HFFc6 (cell line): ENCODE data around the gene FAIM2. TPM values are rescaled to one million over a fixed set of nuclear protein-coding genes. Genes with fewer than 3 reads are reported as not detected.

ENCODE experiments used
- DNase-seq: peaks from one replicate; pipeline ENCODE4 v3.0.0-alpha.2; 2018
- H3K27ac Mint-ChIP-seq: 2 replicates; pipeline ENCODE4 v1.8.0; 2020; ENCODE audit warnings: mild to moderate bottlenecking, mixed read lengths
- H3K27me3 Mint-ChIP-seq: 2 replicates; pipeline ENCODE4 v1.8.0; 2021; ENCODE audit warnings: mild to moderate bottlenecking, moderate library complexity, mixed read lengths; ENCODE audit not compliant: insufficient read depth
- H3K36me3 Mint-ChIP-seq: 2 replicates; pipeline ENCODE4 v1.8.0; 2021; ENCODE audit warnings: low read depth, mixed read lengths
- H3K4me1 Mint-ChIP-seq: 2 replicates; pipeline ENCODE4 v1.8.0; 2020; ENCODE audit warnings: low read depth, mixed read lengths
- H3K4me3 Mint-ChIP-seq: 2 replicates; pipeline ENCODE4 v1.8.0; 2020; ENCODE audit warnings: mild to moderate bottlenecking, moderate library complexity, mixed read lengths
- H3K9me3 Mint-ChIP-seq: 2 replicates; pipeline ENCODE4 v1.8.0; 2020; ENCODE audit warnings: mild to moderate bottlenecking, mixed read lengths
- CTCF ChIP-seq: fragments of 200-600 bp; sonication (generic); IDR thresholded peaks from 2 replicates; pipeline ENCODE4 v1.5.0; 2021; ENCODE audit warnings: antibody characterized with exemption, mild to moderate bottlenecking
- total RNA-seq, 6 experiments: library from RNA; stranded (reverse); fragmentation: NEBNext Ultra II Directional; extraction: Animal tissue kit (Norgen Biotek cat#: 25700); gene quantifications; 2 replicates in 1 of 6; 3 replicates in 5 of 6; pipeline ENCODE4 v1.2.3, GENCODE V29; 2021

FAIM2 gene
- total RNA-seq, 6 experiments from 2014 or later: 0.24 to 1.1 (median 1.1) TPM

GRCh38 chr12:49818241-49818895 is 85.3 kb downstream of the FAIM2 start:
- Mint-ChIP-seq H3K27ac (no peak overlapping the region), H3K4me3 (no peak overlapping the region), H3K9me3 (no peaks in the 10 kb centered on the region), H3K4me1 (peaks cover 47% of the 10 kb centered on the region), H3K36me3 (peaks cover 13% of the 10 kb centered on the region), H3K27me3 (no peaks in the 10 kb centered on the region)
- no peak for TF ChIP-seq CTCF
- DNase-seq: no peak

Other genes starting within 250 kb of the FAIM2 start
- gene FMNL3, start 196.5 kb downstream of the FAIM2 start, total RNA-seq: 10 to 100 TPM; 15.8 to 21.8 (median 19.5) TPM
- 100 to 1,000 TPM; 471 to 545 (median 497) TPM for gene TMBIM6, start 162.3 kb downstream of the FAIM2 start, total RNA-seq
- 10 to 100 TPM; 24.4 to 37.5 (median 25.0) TPM for gene NCKAP5L, start 75.5 kb downstream of the FAIM2 start, total RNA-seq
- 1 to 10 TPM; 1.5 to 2.9 (median 2.0) TPM for gene BCDIN3D, start 60.8 kb downstream of the FAIM2 start, total RNA-seq
- gene AQP2, start 46.8 kb upstream of the FAIM2 start, total RNA-seq: not detected
- not detected for gene AQP5, start 58.0 kb upstream of the FAIM2 start, total RNA-seq
- gene AQP6, start 69.0 kb upstream of the FAIM2 start, total RNA-seq: not detected
- 100 to 1,000 TPM in 5 of 6 experiments, 10 to 100 TPM in 1; 52.6 to 119 (median 104) TPM for gene RACGAP1, start 121.6 kb upstream of the FAIM2 start, total RNA-seq
- 1 to 10 TPM; 1.3 to 2.4 (median 1.6) TPM for gene ASIC1, start 153.7 kb upstream of the FAIM2 start, total RNA-seq
- gene SMARCD1, start 181.4 kb upstream of the FAIM2 start, total RNA-seq: 10 to 100 TPM; 37.6 to 59.1 (median 44.2) TPM
- gene GPD1, start 200.1 kb upstream of the FAIM2 start, total RNA-seq: under 1 TPM in 1 of 6 experiments, not detected in 5; 0.20 TPM
- gene COX14, start 208.3 kb upstream of the FAIM2 start, total RNA-seq: 10 to 100 TPM; 44.4 to 77.8 (median 53.4) TPM